Spleen (tissue), 7 donors: ENCODE measurements around the gene PRND.

Experiments used
- CTCF ChIP-seq, 11 experiments: fragments of 200-600 bp in 7 of 11; fragments of 450-650 bp in 4 of 11; sonication (generic) in 4 of 11; IDR thresholded peaks in 8 of 11; conservative IDR thresholded peaks in 3 of 11; 1 replicate in 7 of 11; 2 replicates in 4 of 11; pipeline versions ENCODE4 v1.4.0 to v1.8.0; 2016 to 2021; ENCODE audit warnings: antibody characterized with exemption in 11 of 11, inconsistent platforms in 4 of 11, mild to moderate bottlenecking in 1 of 11
- POLR2A ChIP-seq, 3 donors: fragments of 450-650 bp; IDR thresholded peaks; one replicate each; pipeline ENCODE4 v1.5.1; 2017; ENCODE audit warnings: antibody characterized with exemption in 3 of 3, mild to moderate bottlenecking in 1 of 3
- POLR2AphosphoS5 ChIP-seq, 3 donors: sonication (generic); formaldehyde crosslinking; IDR thresholded peaks; one replicate each; pipeline ENCODE4 v1.5.1; 2017; ENCODE audit warnings: antibody characterized with exemption in 3 of 3
- donor health status: DM: no; HTN: no; CAD: no; lungs with moderate emphysema.
- donor health status: DM: no; HTN: no; CAD: no.
- donor health status: DM: no; HTN: no; CAD: no.

GRCh38 chr20:4774207-4774606 is 52.5 kb downstream of the PRND start:
- no peak for TF ChIP-seq CTCF (IDR thresholded peaks at IDR 0.05 in 8 of 11, conservative IDR thresholded peaks at IDR 0.05 in 3 of 11)
- no peak for TF ChIP-seq POLR2A (IDR thresholded peaks at IDR 0.05)
- TF ChIP-seq POLR2AphosphoS5 (IDR thresholded peaks at IDR 0.05), result no peak
